ENCODE results near the gene SIK2.

SIK2 gene

DNA sequence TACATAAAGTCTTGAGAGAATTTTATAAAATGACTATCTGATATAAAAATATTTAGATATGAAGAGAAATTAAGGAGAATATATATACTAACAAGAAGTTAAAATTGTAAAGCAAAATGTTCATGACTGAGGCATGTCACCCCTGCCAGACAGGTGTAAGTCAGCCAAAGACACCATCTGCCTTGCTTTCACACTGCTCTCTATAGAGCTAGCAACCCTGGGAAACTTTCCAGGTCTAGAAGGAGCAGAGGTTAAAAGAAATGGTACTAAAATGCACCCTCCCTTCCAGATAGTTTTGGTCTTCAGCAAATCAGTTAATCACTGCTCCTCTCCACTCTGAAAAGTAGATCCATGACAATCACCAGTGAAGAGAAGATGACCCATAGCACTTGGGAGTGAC lies 147.4 kb downstream of the SIK2 start:
- ChIA-PET POLR2A (no interaction called here), CTCF (interaction anchor here (1.2 kb wide), 1 partner anchor 10 kb away, joined by 3 read pairs; no protein-coding TSS in a partner anchor)
- no peak for DNase-seq (ENCODE audit: extremely low spot score)
- TF ChIP-seq, protein P1, sequence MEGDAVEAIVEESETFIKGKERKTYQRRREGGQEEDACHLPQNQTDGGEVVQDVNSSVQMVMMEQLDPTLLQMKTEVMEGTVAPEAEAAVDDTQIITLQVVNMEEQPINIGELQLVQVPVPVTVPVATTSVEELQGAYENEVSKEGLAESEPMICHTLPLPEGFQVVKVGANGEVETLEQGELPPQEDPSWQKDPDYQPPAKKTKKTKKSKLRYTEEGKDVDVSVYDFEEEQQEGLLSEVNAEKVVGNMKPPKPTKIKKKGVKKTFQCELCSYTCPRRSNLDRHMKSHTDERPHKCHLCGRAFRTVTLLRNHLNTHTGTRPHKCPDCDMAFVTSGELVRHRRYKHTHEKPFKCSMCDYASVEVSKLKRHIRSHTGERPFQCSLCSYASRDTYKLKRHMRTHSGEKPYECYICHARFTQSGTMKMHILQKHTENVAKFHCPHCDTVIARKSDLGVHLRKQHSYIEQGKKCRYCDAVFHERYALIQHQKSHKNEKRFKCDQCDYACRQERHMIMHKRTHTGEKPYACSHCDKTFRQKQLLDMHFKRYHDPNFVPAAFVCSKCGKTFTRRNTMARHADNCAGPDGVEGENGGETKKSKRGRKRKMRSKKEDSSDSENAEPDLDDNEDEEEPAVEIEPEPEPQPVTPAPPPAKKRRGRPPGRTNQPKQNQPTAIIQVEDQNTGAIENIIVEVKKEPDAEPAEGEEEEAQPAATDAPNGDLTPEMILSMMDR (IDR thresholded peaks at IDR 0.05; ENCODE audit: control extremely low read depth, extremely low read depth, low read depth, missing control alignments), result no peak

DNA sequence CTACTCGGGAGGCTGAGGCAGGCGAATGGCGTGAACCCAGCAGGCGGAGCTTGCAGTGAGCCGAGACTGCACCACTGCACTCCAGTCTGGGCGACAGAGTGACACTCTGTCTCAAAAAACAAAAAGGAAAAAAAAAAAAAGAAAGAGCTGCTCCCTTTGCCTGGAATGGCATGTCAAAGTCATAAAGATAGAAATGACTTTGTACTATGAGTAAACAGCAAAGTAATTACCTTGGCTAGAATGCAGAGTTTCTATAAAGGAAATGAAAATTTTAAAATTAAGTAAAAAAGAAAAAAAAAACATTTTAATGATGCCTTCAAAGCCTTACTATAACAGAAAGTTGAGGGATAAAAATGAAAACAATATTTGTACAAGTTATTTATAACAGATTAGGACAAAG lies 153.8 kb downstream of the SIK2 start:
- POLR2A ChIA-PET, result interaction anchor here (0.6 kb wide), 1 partner anchor 17 kb away, joined by 3 read pairs; no protein-coding TSS in a partner anchor
- TF ChIP-seq, protein P1 (IDR thresholded peaks at IDR 0.05; ENCODE audit: control extremely low read depth, extremely low read depth, low read depth, missing control alignments), result no peak
- CTCF ChIA-PET, result interaction anchor here (1.0 to 1.1 kb wide), 2 partner anchors 38 to 51 kb away, joined by 3 read pairs; no protein-coding TSS in a partner anchor
- DNase-seq (ENCODE audit: extremely low spot score), result no peak

DNA sequence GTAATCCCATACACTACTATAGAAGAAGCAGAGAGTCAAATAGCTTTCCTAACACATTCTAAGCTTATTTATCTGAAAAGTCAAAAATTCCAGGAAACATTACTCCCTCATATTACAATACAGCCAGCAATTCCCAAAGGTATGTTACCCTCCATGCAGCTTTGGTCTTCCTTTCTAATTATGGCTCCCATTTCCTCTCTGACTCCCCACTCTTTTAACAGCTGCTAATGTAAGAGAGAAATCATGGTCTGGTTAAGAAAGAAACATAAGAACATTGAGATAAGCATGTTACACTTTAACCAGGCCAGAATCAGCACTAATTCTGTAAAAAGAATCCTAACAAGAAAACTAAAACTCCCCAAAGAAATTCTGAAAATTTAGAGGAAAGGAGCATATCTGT lies 157.1 kb downstream of the SIK2 start:
- no peak for DNase-seq (ENCODE audit: extremely low spot score)
- POLR2A ChIA-PET, result no interaction called here
- TF ChIP-seq, protein P1 (IDR thresholded peaks at IDR 0.05; ENCODE audit: control extremely low read depth, extremely low read depth, low read depth, missing control alignments), result no peak
- CTCF ChIA-PET, result interaction anchor here (1.1 to 2.4 kb wide), 4 partner anchors 10 to 100 kb away, joined by 3 to 11 read pairs (median 5); no protein-coding TSS in a partner anchor

DNA sequence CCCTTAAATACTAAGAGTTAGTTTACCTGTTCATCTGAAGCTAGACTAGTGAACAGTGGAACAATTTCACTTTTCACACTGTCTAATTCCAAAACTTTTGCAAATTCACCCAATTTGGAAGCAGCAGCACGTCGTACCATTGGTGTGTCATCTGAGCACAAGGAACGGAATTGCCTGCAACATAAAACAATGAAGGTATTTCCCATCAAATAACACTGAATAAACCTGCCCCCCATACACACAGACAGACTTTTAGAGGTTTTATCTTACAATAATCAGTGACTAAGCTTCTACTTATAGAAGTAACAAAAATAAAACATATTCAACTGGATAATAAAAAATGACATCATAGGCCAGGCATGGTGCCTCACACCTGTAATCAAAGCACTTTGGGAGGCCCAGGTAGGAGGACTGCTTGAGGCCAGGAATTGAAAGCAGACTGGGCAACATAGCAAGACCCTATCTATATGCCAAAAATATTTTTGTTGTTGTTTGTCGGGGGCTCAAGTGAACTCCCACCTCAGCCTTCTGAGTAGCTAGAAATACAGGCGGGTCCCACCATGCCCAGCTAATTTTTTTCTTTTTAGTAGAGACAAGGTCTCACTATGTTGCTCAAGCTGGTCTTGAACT lies 157.6 kb downstream of the SIK2 start:
- TF ChIP-seq, protein P1 (IDR thresholded peaks at IDR 0.05; ENCODE audit: control extremely low read depth, extremely low read depth, low read depth, missing control alignments), result no peak
- ChIA-PET CTCF (interaction anchor here (1.1 to 2.4 kb wide), 5 partner anchors 10 to 116 kb away, joined by 3 to 11 read pairs (median 3); no protein-coding TSS in a partner anchor), POLR2A (no interaction called here)
- DNase-seq (ENCODE audit: extremely low spot score), result no peak

DNA sequence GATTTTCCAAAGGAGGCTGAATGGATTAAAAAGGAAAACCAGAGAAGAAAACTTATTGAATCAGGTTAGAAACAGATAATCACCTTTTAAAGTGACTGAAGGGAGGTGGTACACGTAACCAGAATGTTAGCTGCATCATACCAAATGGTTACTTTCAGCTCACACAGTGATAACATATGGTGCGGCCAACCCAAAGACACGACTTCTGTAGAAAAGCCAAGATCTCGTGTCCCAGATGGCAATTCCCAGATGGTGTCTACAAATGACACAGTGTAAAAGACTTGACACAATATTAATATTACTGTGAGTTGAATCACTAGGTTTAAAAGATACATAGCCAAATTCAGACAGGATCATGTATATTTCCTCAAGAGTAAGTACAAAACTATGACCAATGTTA lies 158.8 kb downstream of the SIK2 start:
- ChIA-PET POLR2A (no interaction called here), CTCF (interaction anchor here (0.9 to 2.9 kb wide), 5 partner anchors 8 to 157 kb away, joined by 3 to 19 read pairs (median 3); no protein-coding TSS in a partner anchor)
- DNase-seq (ENCODE audit: extremely low spot score), result no peak
- TF ChIP-seq, protein P1 (IDR thresholded peaks at IDR 0.05; ENCODE audit: control extremely low read depth, extremely low read depth, low read depth, missing control alignments), result no peak

DNA sequence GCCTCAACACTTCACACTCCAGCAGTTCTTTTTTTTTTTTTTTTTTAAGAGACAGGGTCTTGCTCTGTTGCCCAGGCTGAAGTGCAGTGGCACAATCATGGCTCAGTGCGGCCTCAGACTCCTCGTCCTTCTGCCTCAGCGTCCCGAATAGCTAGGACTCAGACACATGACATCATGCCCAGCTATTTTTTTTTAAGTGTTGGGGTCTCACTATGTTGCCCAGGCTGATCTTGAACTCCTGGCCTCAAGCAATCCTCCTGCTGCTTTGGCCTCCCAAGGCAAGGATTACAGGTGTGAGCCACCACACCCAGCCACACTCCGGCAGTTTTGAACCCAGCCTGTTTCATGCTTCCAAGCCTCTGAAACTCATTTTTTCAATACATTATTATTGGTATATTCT lies 160.3 kb downstream of the SIK2 start:
- ChIA-PET POLR2A (no interaction called here), CTCF (interaction anchor here (1.1 to 2.9 kb wide), 5 partner anchors 9 to 124 kb away, joined by 3 to 19 read pairs (median 3); no protein-coding TSS in a partner anchor)
- TF ChIP-seq, protein P1 (IDR thresholded peaks at IDR 0.05; ENCODE audit: control extremely low read depth, extremely low read depth, low read depth, missing control alignments), result no peak
- no peak for DNase-seq (ENCODE audit: extremely low spot score)
